Iris pigment epithelial cell (primary cell): Measurements from ENCODE around the gene BRSK2.
A peak's percentile ranks its signal among the peaks of the same experiment; 100 is the strongest.
"Not testable (repeated sequence)": the region's sequence is repeated elsewhere in the genome, so short reads cannot be mapped to it uniquely, and the experiment has no call there.

Source experiments
- DNase-seq: peaks from one replicate; pipeline ENCODE4 v3.0.0-alpha.2; 2011; ENCODE audit warnings: low read depth

Gene BRSK2

GRCh38 chr11:1354125-1354938 is 35.4 kb upstream of the BRSK2 start:
- no peak for DNase-seq

- no peak for DNase-seq
These were observed 33.7 kb upstream of the BRSK2 start for GRCh38 chr11:1356007-1356435.

GRCh38 chr11:1356478-1356960 is 33.2 kb upstream of the BRSK2 start:
- no peak for DNase-seq

- DNase-seq: no peak
These were observed 31.4 kb upstream of the BRSK2 start for GRCh38 chr11:1358286-1358685.

- DNase-seq: not testable (repeated sequence)
These were observed 30.8 kb upstream of the BRSK2 start for GRCh38 chr11:1358931-1359330.

- no peak for DNase-seq
These were observed 30.2 kb upstream of the BRSK2 start for GRCh38 chr11:1359556-1359955.

- no peak for DNase-seq
These were observed 29.4 kb upstream of the BRSK2 start for GRCh38 chr11:1360181-1360834.

- DNase-seq: no peak
These were observed 28.8 kb upstream of the BRSK2 start for GRCh38 chr11:1360835-1361357.

GRCh38 chr11:1361882-1362281 is 27.9 kb upstream of the BRSK2 start:
- DNase-seq: no peak

GRCh38 chr11:1367721-1368120 is 22.0 kb upstream of the BRSK2 start:
- no peak for DNase-seq

- DNase-seq: no peak
These were observed 21.5 kb upstream of the BRSK2 start for GRCh38 chr11:1368216-1368615.

GRCh38 chr11:1368966-1369365 is 20.8 kb upstream of the BRSK2 start:
- no peak for DNase-seq

- DNase-seq: no peak
These were observed 20.2 kb upstream of the BRSK2 start for GRCh38 chr11:1369371-1370005.

- DNase-seq: no peak
These were observed 19.3 kb upstream of the BRSK2 start for GRCh38 chr11:1370186-1371025.

- DNase-seq: no peak
These were observed 18.8 kb upstream of the BRSK2 start for GRCh38 chr11:1371026-1371325.

GRCh38 chr11:1371377-1371776 is 18.4 kb upstream of the BRSK2 start:
- no peak for DNase-seq

- DNase-seq: no peak
These were observed 17.8 kb upstream of the BRSK2 start for GRCh38 chr11:1371836-1372465.

GRCh38 chr11:1372660-1373059 is 17.1 kb upstream of the BRSK2 start:
- DNase-seq: no peak

- peak; percentile 53 for DNase-seq
These were observed 16.1 kb upstream of the BRSK2 start for GRCh38 chr11:1373536-1374214.

GRCh38 chr11:1375161-1375954 is 14.4 kb upstream of the BRSK2 start:
- no peak for DNase-seq
